ENCODE measurements around the gene OSGEPL1. TPM values are rescaled to one million over a fixed set of nuclear protein-coding genes. Genes with fewer than 3 reads are reported as not detected.
"Not testable (repeated sequence)": the region's sequence is repeated elsewhere in the genome, so short reads cannot be mapped to it uniquely, and the experiment has no call there.

The OSGEPL1 gene
- total RNA-seq, 2 experiments from 2014 or later = 10.4 TPM

GRCh38 chr2:189762229-189762550 is 402 bp downstream of the OSGEPL1 start:
- CTCF ChIA-PET (ENCODE audit: unreplicated experiment) = interaction anchor here (0.7 to 1.3 kb wide), 4 partner anchors 9 to 101 kb away, joined by 3 to 4 read pairs (median 3); no protein-coding TSS in a partner anchor
- Histone ChIP-seq H3K9me3 (ENCODE audit: low read length) (no peaks in the 10 kb centered on the region), H3K27ac (ENCODE audit: low read depth, low read length, poor library complexity, severe bottlenecking) (peak overlapping the region; percentile 97), H3K4me3 (ENCODE audit: low read depth, low read length, poor library complexity, severe bottlenecking) (peak overlapping the region; percentile 82), H3K9me2 (ENCODE audit: insufficient read depth, low read length) (no peaks in the 10 kb centered on the region), H3K4me1 (ENCODE audit: insufficient read depth, low read length, poor library complexity, severe bottlenecking) (peaks cover 20% of the 10 kb centered on the region), H3K36me3 (ENCODE audit: insufficient read depth, low read length) (peaks cover 20% of the 10 kb centered on the region), H3K79me2 (ENCODE audit: insufficient read depth, low read depth, low read length) (peaks cover 14% of the 10 kb centered on the region; the same call in 1 of the 2 replicates), H2AFZ (ENCODE audit: low read length) (peak overlapping the region; percentile 97), H4K20me1 (ENCODE audit: insufficient read depth, low read length) (no peaks in the 10 kb centered on the region), H3K4me2 (ENCODE audit: low read length) (peak overlapping the region; percentile 78)
- intact Hi-C loops (cut with micrococcal nuclease; ENCODE audit: unreplicated experiment) = loop anchor here (1.0 to 10.0 kb wide), 4 partner anchors 22 to 773 kb away; partner anchors contain the start of genes ASNSD1, HIBCH, NEMP2 and ORMDL1
- BruUV-seq (replicated peaks) = TSS peak; percentile 65
- TF ChIP-seq EZH2phosphoT487 (IDR thresholded peaks at IDR 0.05; ENCODE audit: borderline replicate concordance, low read depth, low read length) = no peak
- TF ChIP-seq CTCF (conservative IDR thresholded peaks at IDR 0.05; ENCODE audit: low read length) = no peak
- no peak for DNase-seq (ENCODE audit: low spot score)
- POLR2A ChIA-PET = interaction anchor here (0.6 to 3.9 kb wide), 19 partner anchors 9 to 1968 kb away, joined by 3 to 21 read pairs (median 3); partner anchors contain the start of genes ASNSD1, HIBCH, ORMDL1 and PMS1

GRCh38 chr2:189760154-189760553 is 2.4 kb downstream of the OSGEPL1 start:
- H2AFZ ChIP-seq (ENCODE audit: low read length); H4K20me1 ChIP-seq (ENCODE audit: insufficient read depth, low read length); H3K4me2 ChIP-seq (ENCODE audit: low read length); POLR2A ChIA-PET; BruUV-seq (replicated peaks); DNase-seq (ENCODE audit: low spot score); H3K4me3 ChIP-seq (ENCODE audit: low read depth, low read length, poor library complexity, severe bottlenecking); CTCF ChIA-PET (ENCODE audit: unreplicated experiment); H3K36me3 ChIP-seq (ENCODE audit: insufficient read depth, low read length); H3K9me3 ChIP-seq (ENCODE audit: low read length); H3K9me2 ChIP-seq (ENCODE audit: insufficient read depth, low read length); H3K27ac ChIP-seq (ENCODE audit: low read depth, low read length, poor library complexity, severe bottlenecking): not testable (repeated sequence)
- peaks cover 20% of the 10 kb centered on the region for H3K4me1 ChIP-seq (ENCODE audit: insufficient read depth, low read length, poor library complexity, severe bottlenecking)
- intact Hi-C loops (cut with micrococcal nuclease; ENCODE audit: unreplicated experiment) = loop anchor here (10.0 kb wide), 1 partner anchor 775 kb away; the partner anchor contains the start of gene NEMP2
- peaks cover 14% of the 10 kb centered on the region; the same call in 1 of the 2 replicates for H3K79me2 ChIP-seq (ENCODE audit: insufficient read depth, low read depth, low read length)

- H3K27ac ChIP-seq (ENCODE audit: low read depth, low read length, poor library complexity, severe bottlenecking) = no peak overlapping the region
- no peak overlapping the region for H2AFZ ChIP-seq (ENCODE audit: low read length)
- intact Hi-C loops (cut with micrococcal nuclease; ENCODE audit: unreplicated experiment) = no loop called here
- ChIA-PET CTCF (ENCODE audit: unreplicated experiment) (no interaction called here), POLR2A (interaction anchor here (0.7 to 1.4 kb wide), 2 partner anchors 192 to 692 kb away, joined by 3 read pairs; no protein-coding TSS in a partner anchor)
- no peaks in the 10 kb centered on the region for H3K9me3 ChIP-seq (ENCODE audit: low read length)
- peaks cover 4% of the 10 kb centered on the region; the same call in 1 of the 2 replicates for H3K79me2 ChIP-seq (ENCODE audit: insufficient read depth, low read depth, low read length)
- no peak for DNase-seq (ENCODE audit: low spot score)
- no peaks in the 10 kb centered on the region for H4K20me1 ChIP-seq (ENCODE audit: insufficient read depth, low read length)
- no peaks in the 10 kb centered on the region for H3K36me3 ChIP-seq (ENCODE audit: insufficient read depth, low read length)
- no peak overlapping the region for H3K4me3 ChIP-seq (ENCODE audit: low read depth, low read length, poor library complexity, severe bottlenecking)
- no peaks in the 10 kb centered on the region for H3K9me2 ChIP-seq (ENCODE audit: insufficient read depth, low read length)
- BruUV-seq (replicated peaks) = no TSS peak
- no peak overlapping the region for H3K4me2 ChIP-seq (ENCODE audit: low read length)
- peaks cover 5% of the 10 kb centered on the region for H3K4me1 ChIP-seq (ENCODE audit: insufficient read depth, low read length, poor library complexity, severe bottlenecking)
- TF ChIP-seq EZH2phosphoT487 (IDR thresholded peaks at IDR 0.05; ENCODE audit: borderline replicate concordance, low read depth, low read length) = no peak
- TF ChIP-seq CTCF (conservative IDR thresholded peaks at IDR 0.05; ENCODE audit: low read length) = no peak
Measured at GRCh38 chr2:189756311-189756952, 6.2 kb downstream of the OSGEPL1 start.
